ENCODE results near the gene ATP2B2. TPM values are rescaled to one million over a fixed set of nuclear protein-coding genes. Genes with fewer than 3 reads are reported as not detected.
A peak's percentile ranks its signal among the peaks of the same experiment; 100 is the strongest.

ATP2B2 gene
- total and polyA plus RNA-seq, 10 of the 15 experiments (the other 5 are each of a cell fraction or from before 2014, with no cell fraction given), result 0.04 TPM; not detected in 9

DNA sequence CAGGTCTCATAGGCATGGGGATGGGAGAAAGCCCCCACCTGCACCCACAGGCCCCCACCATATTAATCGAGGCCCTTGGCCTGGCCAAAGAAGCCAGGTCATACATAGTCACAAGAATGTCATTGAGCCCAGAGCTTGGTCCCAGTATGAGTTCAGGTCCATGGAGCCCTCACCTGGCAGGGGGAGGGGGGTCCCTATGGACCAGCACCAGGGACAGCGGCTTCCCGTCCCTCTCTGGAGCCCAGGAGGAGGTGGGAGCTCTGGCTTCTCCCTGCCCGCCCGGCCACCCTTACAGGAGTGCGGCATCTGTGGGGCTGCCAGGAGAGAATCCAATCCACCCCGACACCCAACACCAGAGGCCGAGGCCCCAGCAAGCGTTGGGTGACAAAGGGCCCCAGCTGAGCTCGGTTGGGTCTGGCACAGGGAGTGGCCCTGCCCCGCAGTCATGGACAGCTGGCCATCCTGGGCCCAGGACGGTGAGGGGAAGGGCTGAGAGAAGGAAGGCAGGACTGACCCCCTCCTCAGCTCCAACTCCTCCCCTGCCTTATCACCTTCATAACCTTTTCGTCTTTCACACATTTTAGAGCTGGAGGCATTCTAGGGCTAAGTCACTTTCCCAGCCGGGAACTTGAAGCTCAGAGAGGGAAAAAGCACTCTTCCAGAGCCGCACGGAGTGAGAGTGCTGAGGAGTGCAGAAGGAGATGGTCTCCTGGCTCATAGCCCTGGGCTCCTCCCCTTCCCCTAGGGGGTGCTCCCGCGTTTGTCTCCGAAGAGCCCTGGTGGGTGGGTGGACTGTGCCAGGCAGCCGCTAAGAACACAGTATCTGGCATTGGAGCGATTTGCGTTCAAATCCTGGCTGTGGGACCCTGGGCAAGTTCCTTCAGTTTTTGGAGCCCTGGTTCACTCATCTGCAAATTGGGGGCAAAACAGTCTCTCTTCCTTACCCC is 54.6 kb downstream of the ATP2B2 start:
- H3K27ac ChIP-seq (ENCODE audit: control insufficient read depth, insufficient read depth), result no peak overlapping the region
- no peak overlapping the region for H3K9ac ChIP-seq (ENCODE audit: control insufficient read depth, insufficient read depth, low read length)
- in situ Hi-C loops (cut with MboI), result no loop called here
- H3K4me2 ChIP-seq (ENCODE audit: control insufficient read depth, insufficient read depth), result no peak overlapping the region
- TF ChIP-seq KLF5 (IDR thresholded peaks at IDR 0.05; ENCODE audit: partially characterized antibody), result no peak
- TF ChIP-seq, protein P1, sequence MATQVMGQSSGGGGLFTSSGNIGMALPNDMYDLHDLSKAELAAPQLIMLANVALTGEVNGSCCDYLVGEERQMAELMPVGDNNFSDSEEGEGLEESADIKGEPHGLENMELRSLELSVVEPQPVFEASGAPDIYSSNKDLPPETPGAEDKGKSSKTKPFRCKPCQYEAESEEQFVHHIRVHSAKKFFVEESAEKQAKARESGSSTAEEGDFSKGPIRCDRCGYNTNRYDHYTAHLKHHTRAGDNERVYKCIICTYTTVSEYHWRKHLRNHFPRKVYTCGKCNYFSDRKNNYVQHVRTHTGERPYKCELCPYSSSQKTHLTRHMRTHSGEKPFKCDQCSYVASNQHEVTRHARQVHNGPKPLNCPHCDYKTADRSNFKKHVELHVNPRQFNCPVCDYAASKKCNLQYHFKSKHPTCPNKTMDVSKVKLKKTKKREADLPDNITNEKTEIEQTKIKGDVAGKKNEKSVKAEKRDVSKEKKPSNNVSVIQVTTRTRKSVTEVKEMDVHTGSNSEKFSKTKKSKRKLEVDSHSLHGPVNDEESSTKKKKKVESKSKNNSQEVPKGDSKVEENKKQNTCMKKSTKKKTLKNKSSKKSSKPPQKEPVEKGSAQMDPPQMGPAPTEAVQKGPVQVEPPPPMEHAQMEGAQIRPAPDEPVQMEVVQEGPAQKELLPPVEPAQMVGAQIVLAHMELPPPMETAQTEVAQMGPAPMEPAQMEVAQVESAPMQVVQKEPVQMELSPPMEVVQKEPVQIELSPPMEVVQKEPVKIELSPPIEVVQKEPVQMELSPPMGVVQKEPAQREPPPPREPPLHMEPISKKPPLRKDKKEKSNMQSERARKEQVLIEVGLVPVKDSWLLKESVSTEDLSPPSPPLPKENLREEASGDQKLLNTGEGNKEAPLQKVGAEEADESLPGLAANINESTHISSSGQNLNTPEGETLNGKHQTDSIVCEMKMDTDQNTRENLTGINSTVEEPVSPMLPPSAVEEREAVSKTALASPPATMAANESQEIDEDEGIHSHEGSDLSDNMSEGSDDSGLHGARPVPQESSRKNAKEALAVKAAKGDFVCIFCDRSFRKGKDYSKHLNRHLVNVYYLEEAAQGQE (IDR thresholded peaks at IDR 0.05; ENCODE audit: low read depth, low read length), result peak; percentile 62; the same call in 1 of the 2 replicates
- H3K27me3 ChIP-seq (replicated peaks in 1 of 2; ENCODE audit: control insufficient read depth in 2 of 2, insufficient read depth in 2 of 2, low read length in 1 of 2), result peaks cover 0 to 3% of the 10 kb centered on the region in 2 experiments; a peak in 3 of 4 replicates
- ChIA-PET CTCF (no interaction called here), RAD21 (ENCODE audit: unreplicated experiment) (no interaction called here), POLR2A (no interaction called here), SMC1A (ENCODE audit: uncharacterized antibody, unreplicated experiment) (interaction anchor here (1.0 kb wide), 1 partner anchor 23 kb away, joined by 3 read pairs; no protein-coding TSS in a partner anchor)
- no peaks in the 10 kb centered on the region for H3K79me2 ChIP-seq (ENCODE audit: control insufficient read depth, insufficient read depth, low read length)
- ATAC-seq (no peak), DNase-seq (ENCODE audit: low read depth, low spot score) (no peak), FAIRE-seq (no peak)
- intact Hi-C loops (cut with micrococcal nuclease; ENCODE audit: unreplicated experiment), result no loop called here
- 41% methylated on average over 21 of the region's 22 CpGs for WGBS (ENCODE audit: insufficient coverage, insufficient replicate concordance, low lambda C conversion rate, missing lambda C conversion rate)
- no peaks in the 10 kb centered on the region for H3K36me3 ChIP-seq (ENCODE audit: control insufficient read depth in 2 of 2, insufficient read depth in 2 of 2, low read length in 1 of 2)
- no peaks in the 10 kb centered on the region for H4K20me1 ChIP-seq (ENCODE audit: control insufficient read depth, insufficient read depth)
- H3K4me1 ChIP-seq (ENCODE audit: control insufficient read depth, insufficient read depth, low read length), result no peaks in the 10 kb centered on the region
- no peak overlapping the region for H3K4me3 ChIP-seq
- H3K9me3 ChIP-seq (replicated peaks; ENCODE audit: control insufficient read depth, insufficient read depth, low read length), result no peaks in the 10 kb centered on the region
- BruUV-seq (replicated peaks), result no TSS peak
- H2AFZ ChIP-seq (ENCODE audit: control insufficient read depth, low read depth, low read length), result no peak overlapping the region
